H1 (cell line): Measurements from ENCODE around the gene RTP1. TPM values are rescaled to one million over a fixed set of nuclear protein-coding genes. Genes with fewer than 3 reads are reported as not detected.

Experiments used
- CTCF ChIA-PET: fragments of 300-600 bp; sonication (Branson Sonifier 250); formaldehyde crosslinking; loops from one replicate; lab custom pipeline; 2021; ENCODE audit not compliant: partially characterized antibody; lab: Charles Lee
- POLR2A ChIA-PET: fragments of 300-600 bp; sonication (Branson Sonifier 250); formaldehyde crosslinking; loops from one replicate; lab custom pipeline; 2021; ENCODE audit warnings: inconsistent platforms; ENCODE audit not compliant: partially characterized antibody; lab: Charles Lee
- DNase-seq, 2 experiments: peaks; one replicate each; pipeline versions ENCODE4 v3.0.0 to v3.0.0-alpha.2; 2010 to 2022; ENCODE audit warnings: low spot score in 2 of 2, low read depth in 1 of 2, mixed read lengths in 1 of 2
- FAIRE-seq: peaks from 2 replicates; lab custom pipeline; 2011; peaks lifted over from hg19 to GRCh38; lab: Jason Lieb, UNC
- H2AFZ ChIP-seq: 2 replicates; pipeline ENCODE4 v1.8.1; 2012; ENCODE audit warnings: low read length, inconsistent platforms
- H2AK5ac ChIP-seq: 2 replicates; pipeline ENCODE4 v1.6.1; 2013; ENCODE audit warnings: low read depth, low read length
- H2BK120ac ChIP-seq: replicated peaks from 2 replicates; pipeline ENCODE3; 2013; ENCODE audit warnings: low read depth, low read length, inconsistent platforms
- H2BK12ac ChIP-seq: 2 replicates; pipeline ENCODE4 v1.6.1; 2013; ENCODE audit warnings: low read depth, low read length
- H2BK15ac ChIP-seq: 2 replicates; pipeline ENCODE4 v1.6.1; 2013; ENCODE audit warnings: low read length
- H2BK20ac ChIP-seq: 2 replicates; pipeline ENCODE4 v1.6.1; 2013; ENCODE audit warnings: low read length
- H2BK5ac ChIP-seq: 2 replicates; pipeline ENCODE4 v1.6.1; 2013; ENCODE audit warnings: low read depth, low read length
- H3K14ac ChIP-seq: 2 replicates; pipeline ENCODE4 v1.6.1; 2013; ENCODE audit warnings: inconsistent platforms; ENCODE audit not compliant: insufficient read length
- H3K18ac ChIP-seq: 2 replicates; pipeline ENCODE4 v1.6.1; 2013; ENCODE audit warnings: low read length; ENCODE audit errors: extremely low read depth
- H3K23ac ChIP-seq: 2 replicates; pipeline ENCODE4 v1.6.1; 2013; ENCODE audit warnings: inconsistent platforms; ENCODE audit not compliant: insufficient read length
- H3K23me2 ChIP-seq: 2 replicates; pipeline ENCODE4 v1.6.1; 2013; ENCODE audit warnings: low read depth, low read length
- H3K27ac ChIP-seq: 2 replicates; pipeline ENCODE4 v1.6.1; 2011; ENCODE audit warnings: low read depth, low read length, inconsistent platforms
- H3K27me3 ChIP-seq, 4 experiments: replicated peaks in 1 of 4; 1 replicate in 1 of 4; 2 replicates in 3 of 4; pipeline versions ENCODE4 v1.6.1 to v1.8.1; 2011 to 2013; ENCODE audit warnings: low read length in 3 of 4, mild to moderate bottlenecking in 3 of 4, inconsistent platforms in 2 of 4, mixed read lengths in 2 of 4, moderate library complexity in 1 of 4; ENCODE audit not compliant: control insufficient read depth in 3 of 4, insufficient read depth in 3 of 4; ENCODE audit errors: extremely low read depth in 1 of 4
- H3K36me3 ChIP-seq, 4 experiments: 2 replicates each; pipeline versions ENCODE4 v1.6.1 to v1.8.1; 2011 to 2013; ENCODE audit warnings: mild to moderate bottlenecking in 4 of 4, low read length in 3 of 4, moderate library complexity in 2 of 4, control low read depth in 1 of 4, inconsistent platforms in 1 of 4; ENCODE audit not compliant: insufficient read depth in 4 of 4, control insufficient read depth in 2 of 4
- H3K4ac ChIP-seq: replicated peaks from 2 replicates; pipeline ENCODE3; 2013; ENCODE audit warnings: low read length, low read depth, mixed read lengths, inconsistent platforms; ENCODE audit not compliant: insufficient read length
- H3K4me1 ChIP-seq, 4 experiments: replicated peaks in 1 of 4; 1 replicate in 1 of 4; 2 replicates in 3 of 4; pipeline versions ENCODE4 v1.6.1 to v1.8.1; 2011 to 2013; ENCODE audit warnings: low read length in 3 of 4, inconsistent platforms in 2 of 4, mixed read lengths in 1 of 4; ENCODE audit not compliant: insufficient read depth in 4 of 4, control insufficient read depth in 3 of 4
- H3K4me2 ChIP-seq, 2 experiments: 2 replicates each; pipeline versions ENCODE4 v1.6.1 to v1.8.1; 2011 to 2013; ENCODE audit warnings: low read depth in 2 of 2, low read length in 2 of 2, control low read depth in 1 of 2, inconsistent platforms in 1 of 2, mild to moderate bottlenecking in 1 of 2; ENCODE audit not compliant: insufficient read depth in 1 of 2
- H3K4me3 ChIP-seq, 4 experiments: fragments of 200-600, 300-600 bp in 1 of 4; sonication (generic), shearing (Covaris generic), sonication (Bioruptor Twin) in 1 of 4; 2 replicates each; pipeline versions ENCODE4 v1.5.1 to v1.8.1; 2011 to 2016; ENCODE audit warnings: low read length in 4 of 4, low read depth in 3 of 4, control low read depth in 2 of 4, inconsistent platforms in 2 of 4, mild to moderate bottlenecking in 2 of 4, mixed read lengths in 1 of 4, moderate library complexity in 1 of 4; ENCODE audit not compliant: insufficient read depth in 2 of 4; ENCODE audit errors: extremely low read depth in 1 of 4
- H3K56ac ChIP-seq: replicated peaks from 2 replicates; pipeline ENCODE3; 2013; ENCODE audit warnings: low read depth, mild to moderate bottlenecking, mixed read lengths, low read length, inconsistent platforms; ENCODE audit not compliant: insufficient read length
- H3K79me1 ChIP-seq: 2 replicates; pipeline ENCODE4 v1.6.1; 2013; ENCODE audit warnings: low read depth, low read length, control low read depth
- H3K79me2 ChIP-seq, 2 experiments: 2 replicates each; pipeline versions ENCODE4 v1.6.1 to v1.8.1; 2012 to 2013; ENCODE audit warnings: low read length in 2 of 2, mild to moderate bottlenecking in 2 of 2, inconsistent platforms in 1 of 2; ENCODE audit not compliant: insufficient read depth in 2 of 2, control insufficient read depth in 1 of 2
- H3K9ac ChIP-seq, 4 experiments: replicated peaks in 1 of 4; 1 replicate in 1 of 4; 2 replicates in 3 of 4; pipeline versions ENCODE4 v1.6.1 to v1.8.1; 2011 to 2013; ENCODE audit warnings: low read depth in 3 of 4, low read length in 3 of 4, control low read depth in 2 of 4, mild to moderate bottlenecking in 2 of 4, moderate library complexity in 2 of 4, inconsistent platforms in 1 of 4; ENCODE audit errors: extremely low read depth in 1 of 4
- H3K9me3 ChIP-seq, 2 experiments: 2 replicates each; pipeline versions ENCODE4 v1.6.1 to v1.8.1; 2012 to 2013; ENCODE audit warnings: mild to moderate bottlenecking in 2 of 2, moderate library complexity in 2 of 2, control low read depth in 1 of 2, inconsistent platforms in 1 of 2, low read depth in 1 of 2, low read length in 1 of 2, mixed read lengths in 1 of 2; ENCODE audit not compliant: insufficient read depth in 2 of 2
- H4K20me1 ChIP-seq, 2 experiments: replicated peaks in 1 of 2; 2 replicates each; pipeline versions ENCODE3 to v1.8.1; 2011 to 2013; ENCODE audit warnings: inconsistent platforms in 2 of 2, low read length in 2 of 2, mild to moderate bottlenecking in 1 of 2; ENCODE audit not compliant: insufficient read depth in 2 of 2, control insufficient read depth in 1 of 2
- H4K5ac ChIP-seq: 2 replicates; pipeline ENCODE4 v1.6.1; 2013; ENCODE audit warnings: low read length, low read depth, mixed read lengths, inconsistent platforms; ENCODE audit not compliant: insufficient read length
- H4K8ac ChIP-seq: 2 replicates; pipeline ENCODE4 v1.8.0; 2013; ENCODE audit warnings: mild to moderate bottlenecking, moderate library complexity, low read length, inconsistent platforms; ENCODE audit not compliant: insufficient read depth; ENCODE audit errors: extremely low read depth
- H4K91ac ChIP-seq: replicated peaks from 2 replicates; pipeline ENCODE3; 2013; ENCODE audit warnings: low read length, mixed read lengths, inconsistent platforms; ENCODE audit not compliant: insufficient read length
- POLR2A ChIP-seq, 2 experiments: IDR thresholded peaks; 1 replicate in 1 of 2; 2 replicates in 1 of 2; pipeline ENCODE4 v1.6.1; 2011; ENCODE audit warnings: low read depth in 2 of 2, low read length in 2 of 2, mild to moderate bottlenecking in 2 of 2; ENCODE audit errors: control extremely low read depth in 1 of 2
- WGBS, 2 experiments: shearing (Covaris generic) in 1 of 2; methylation state at CpG; one replicate each; pipeline versions ENCODE4 v1.1.6 to v1.1.7; 2013 to 2015; ENCODE audit warnings: low lambda C conversion rate in 2 of 2, mixed read lengths in 2 of 2, inconsistent platforms in 1 of 2, low coverage in 1 of 2, missing lambda C conversion rate in 1 of 2; ENCODE audit not compliant: insufficient replicate concordance in 2 of 2, insufficient coverage in 1 of 2, insufficient read length in 1 of 2; ENCODE audit errors: extremely low coverage in 1 of 2, missing lambda C conversion rate in 1 of 2; 5-methylcytosine and 5-hydroxymethylcytosine counted together
- polyA plus RNA-seq, 7 experiments: library from polyadenylated mRNA; depleted of rRNA in 3 of 7; stranded (reverse) in 5 of 7; unstranded in 2 of 7; fragments of >200 nt in 5 of 7; fragments of 200-250 nt in 2 of 7; gene quantifications; 1 replicate in 5 of 7; 2 replicates in 1 of 7; 4 replicates in 1 of 7; pipeline versions ENCODE4 v1.2.1 to v1.2.3, GENCODE V29; 2011 to 2013; ENCODE audit warnings: missing spikeins in 2 of 7, mixed read lengths in 2 of 7
- total RNA-seq: library from RNA; stranded (reverse); fragmentation: NEBNext Ultra II Directional; extraction: Animal tissue kit (Norgen Biotek cat#: 25700); gene quantifications from 2 replicates; pipeline ENCODE4 v1.2.1, GENCODE V29; 2021

Gene RTP1
- total and polyA plus RNA-seq, 2 of the 8 experiments (the other 6 are each of a cell fraction or from before 2014, with no cell fraction given): 2.9 to 3.0 TPM

DNA sequence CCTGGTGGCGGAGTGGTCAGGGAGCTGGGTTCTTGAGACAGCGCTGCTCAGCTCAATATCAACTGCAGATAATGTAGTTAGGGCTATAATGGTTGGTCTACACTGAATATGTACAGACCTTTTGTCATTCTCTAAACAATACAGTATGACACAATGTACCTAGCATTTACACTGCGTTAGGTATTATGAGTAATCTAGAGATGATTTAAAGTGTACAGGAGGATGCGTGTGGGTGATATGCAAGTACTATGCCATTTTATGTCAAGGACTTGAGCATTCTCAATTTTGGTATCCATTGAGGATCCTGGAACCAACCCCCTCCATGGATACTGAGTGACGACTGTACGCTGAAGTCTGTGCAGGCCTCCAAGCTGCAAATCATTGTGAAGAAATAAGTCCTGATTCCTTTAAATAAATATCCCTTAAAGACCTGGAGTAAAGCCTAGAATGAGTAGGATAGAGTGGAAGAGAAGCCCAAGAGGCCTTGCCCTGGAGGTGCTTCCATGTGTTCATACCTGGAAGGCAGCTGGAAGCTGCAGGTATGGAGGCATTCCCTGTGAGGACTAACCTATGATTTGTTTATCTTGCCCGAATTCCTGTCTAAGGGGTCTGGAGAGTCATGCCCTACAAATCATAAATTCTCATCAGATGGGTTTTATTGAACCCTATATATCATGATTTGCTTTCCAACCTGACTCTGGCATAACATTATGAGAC, 15.7 kb upstream of the RTP1 start:
- WGBS, 2 experiments: 70% methylated on average over 7 of the region's 7 CpGs; no CpG with 5 or more reads in 1 of the 2 experiments
- H2BK5ac ChIP-seq: peak overlapping the region; percentile 93
- H2AFZ ChIP-seq: no peak overlapping the region
- DNase-seq (no peak), FAIRE-seq (no peak)
- H3K4me3 ChIP-seq: peak overlapping the region in 1 of 4 experiments; percentile 27; a peak in 1 of 8 replicates
- ChIA-PET POLR2A (interaction anchor here (0.6 to 3.1 kb wide), 20 partner anchors 8 to 398 kb away, joined by 3 to 17 read pairs (median 4); partner anchors contain the start of genes EIF4A2 and RPL39L), CTCF (interaction anchor here (0.5 to 1.4 kb wide), 6 partner anchors 17 to 498 kb away, joined by 3 to 9 read pairs (median 3); no protein-coding TSS in a partner anchor)
- H2AK5ac ChIP-seq: 0 out of 2 replicates have a peak overlapping the region, but pooled peaks have one; percentile 82
- H4K8ac ChIP-seq: no peak overlapping the region
- peak overlapping the region; percentile 71 for H3K4ac ChIP-seq
- H3K14ac ChIP-seq: no peak overlapping the region
- peak overlapping the region; percentile 91 for H3K18ac ChIP-seq
- no peaks in the 10 kb centered on the region; a peak in 1 of 4 replicates for H3K9me3 ChIP-seq
- peak overlapping the region; percentile 38 for H2BK120ac ChIP-seq
- H3K56ac ChIP-seq: peak overlapping the region; percentile 92
- no peak overlapping the region for H2BK15ac ChIP-seq
- peaks cover 5 to 35% (median 24%) of the 10 kb centered on the region in 4 experiments for H3K4me1 ChIP-seq
- peak overlapping the region; percentile 58; the same call in 1 of the 2 replicates for H3K27ac ChIP-seq
- no peak overlapping the region for H3K23ac ChIP-seq
- peak overlapping the region; percentile 45 for H4K91ac ChIP-seq
- no peaks in the 10 kb centered on the region for H4K20me1 ChIP-seq
- no peaks in the 10 kb centered on the region; a peak in 1 of 8 replicates for H3K36me3 ChIP-seq
- H3K79me2 ChIP-seq: peaks cover 0 to 16% of the 10 kb centered on the region in 2 experiments; a peak in 2 of 4 replicates
- H3K79me1 ChIP-seq: no peaks in the 10 kb centered on the region; the same call in 1 of the 2 replicates
- peak overlapping the region; percentile 10 to 53; a peak in 3 of 4 replicates for H3K4me2 ChIP-seq
- peak overlapping the region in 1 of 4 experiments; percentile 2; a peak in 2 of 7 replicates for H3K9ac ChIP-seq
- H4K5ac ChIP-seq: peak overlapping the region; percentile 97
- no peaks in the 10 kb centered on the region for H3K27me3 ChIP-seq
- no peaks in the 10 kb centered on the region for H3K23me2 ChIP-seq
- H2BK20ac ChIP-seq: peak overlapping the region; percentile 0
- H2BK12ac ChIP-seq: peak overlapping the region; percentile 81
- TF ChIP-seq POLR2A (IDR thresholded peaks at IDR 0.05; ENCODE audit: control extremely low read depth in 1 of 2, low read depth in 2 of 2, low read length in 2 of 2): peak in 1 of 2 experiments; percentile 40; a peak in 2 of 3 replicates
